Rectal smooth muscle tissue (tissue), 1 donor: Measurements from ENCODE around the gene CCL7.
A peak's percentile ranks its signal among the peaks of the same experiment; 100 is the strongest.

ENCODE experiments used
- H3K27ac ChIP-seq: one replicate; pipeline ENCODE4 v1.7.0; 2013; ENCODE audit warnings: low read depth, low read length, inconsistent platforms
- H3K27me3 ChIP-seq: one replicate; pipeline ENCODE4 v1.7.0; 2013; ENCODE audit warnings: low read length; ENCODE audit not compliant: control insufficient read depth, insufficient read depth
- H3K36me3 ChIP-seq: one replicate; pipeline ENCODE4 v1.7.0; 2013; ENCODE audit warnings: low read length; ENCODE audit not compliant: control insufficient read depth, insufficient read depth
- H3K4me1 ChIP-seq: one replicate; pipeline ENCODE4 v1.7.0; 2013; ENCODE audit warnings: low read length; ENCODE audit not compliant: control insufficient read depth, insufficient read depth
- H3K4me3 ChIP-seq: one replicate; pipeline ENCODE4 v1.7.0; 2013; ENCODE audit warnings: low read length
- H3K9ac ChIP-seq: one replicate; pipeline ENCODE4 v1.7.0; 2013; ENCODE audit warnings: low read length

Gene CCL7

GRCh38 chr17:34249478-34249877 lies 20.5 kb upstream of the CCL7 start:
- H3K4me1 ChIP-seq: peaks cover 57% of the 10 kb centered on the region
- H3K4me3 ChIP-seq: no peak overlapping the region
- H3K9ac ChIP-seq: no peak overlapping the region
- no peaks in the 10 kb centered on the region for H3K36me3 ChIP-seq
- peak overlapping the region; percentile 70 for H3K27ac ChIP-seq
- H3K27me3 ChIP-seq: no peaks in the 10 kb centered on the region

GRCh38 chr17:34251186-34251585 lies 18.8 kb upstream of the CCL7 start:
- no peak overlapping the region for H3K27ac ChIP-seq
- H3K4me1 ChIP-seq: peaks cover 65% of the 10 kb centered on the region
- H3K9ac ChIP-seq: no peak overlapping the region

GRCh38 chr17:34252095-34252443 lies 18.0 kb upstream of the CCL7 start:
- Histone ChIP-seq H3K27me3 (no peaks in the 10 kb centered on the region), H3K9ac (no peak overlapping the region), H3K4me3 (no peak overlapping the region), H3K4me1 (peaks cover 65% of the 10 kb centered on the region), H3K27ac (peak overlapping the region; percentile 81), H3K36me3 (no peaks in the 10 kb centered on the region)

More at GRCh38 chr17:34251186-34251585, 18.8 kb upstream of the CCL7 start:
- H3K36me3 ChIP-seq: no peaks in the 10 kb centered on the region
- no peak overlapping the region for H3K4me3 ChIP-seq
- no peaks in the 10 kb centered on the region for H3K27me3 ChIP-seq

GRCh38 chr17:34252444-34253138 lies 17.4 kb upstream of the CCL7 start:
- Histone ChIP-seq H3K27ac (peak overlapping the region; percentile 81), H3K27me3 (no peaks in the 10 kb centered on the region), H3K4me1 (peaks cover 65% of the 10 kb centered on the region), H3K4me3 (no peak overlapping the region), H3K9ac (no peak overlapping the region), H3K36me3 (no peaks in the 10 kb centered on the region)

- H3K36me3 ChIP-seq: no peaks in the 10 kb centered on the region
- H3K4me3 ChIP-seq: no peak overlapping the region
- no peaks in the 10 kb centered on the region for H3K27me3 ChIP-seq
- no peak overlapping the region for H3K9ac ChIP-seq
- peaks cover 61% of the 10 kb centered on the region for H3K4me1 ChIP-seq
- H3K27ac ChIP-seq: peak overlapping the region; percentile 81
Observed at GRCh38 chr17:34253139-34253525, 16.9 kb upstream of the CCL7 start.

GRCh38 chr17:34254146-34254545 lies 15.9 kb upstream of the CCL7 start:
- Histone ChIP-seq H3K27me3 (no peaks in the 10 kb centered on the region), H3K9ac (no peak overlapping the region), H3K36me3 (no peaks in the 10 kb centered on the region), H3K4me3 (no peak overlapping the region), H3K4me1 (peaks cover 51% of the 10 kb centered on the region), H3K27ac (peak overlapping the region; percentile 81)

- Histone ChIP-seq H3K36me3 (no peaks in the 10 kb centered on the region), H3K9ac (no peak within 1 kb of the TSS), H3K27me3 (no peaks in the 10 kb centered on the region), H3K4me3 (peak within 1 kb of the TSS; percentile 51), H3K27ac (peak within 1 kb of the TSS; percentile 81), H3K4me1 (peaks cover 45% of the 10 kb centered on the region)
Observed at GRCh38 chr17:34254651-34255380, 15.2 kb upstream of the CCL7 start, which contains the start of gene CCL2. CCL2 (plus strand) TSS chr17:34255285; CDS start chr17:34255350, 65 bp downstream.

- Histone ChIP-seq H3K4me1 (peaks cover 44% of the 10 kb centered on the region), H3K36me3 (no peaks in the 10 kb centered on the region), H3K9ac (no peak overlapping the region), H3K4me3 (peak overlapping the region; percentile 51), H3K27me3 (no peaks in the 10 kb centered on the region), H3K27ac (peak overlapping the region; percentile 81)
Observed at GRCh38 chr17:34255381-34255732, 14.7 kb upstream of the CCL7 start.

- Histone ChIP-seq H3K4me3 (peak overlapping the region; percentile 51), H3K27me3 (no peaks in the 10 kb centered on the region), H3K36me3 (no peaks in the 10 kb centered on the region), H3K4me1 (peaks cover 39% of the 10 kb centered on the region), H3K27ac (peak overlapping the region; percentile 81), H3K9ac (no peak overlapping the region)
Observed at GRCh38 chr17:34255841-34256240, 14.2 kb upstream of the CCL7 start.

GRCh38 chr17:34257299-34257985 lies 12.6 kb upstream of the CCL7 start:
- Histone ChIP-seq H3K9ac (no peak overlapping the region), H3K4me1 (peaks cover 28% of the 10 kb centered on the region), H3K36me3 (no peaks in the 10 kb centered on the region), H3K27ac (no peak overlapping the region), H3K4me3 (no peak overlapping the region), H3K27me3 (no peaks in the 10 kb centered on the region)

GRCh38 chr17:34257986-34258326 lies 12.1 kb upstream of the CCL7 start:
- H3K9ac ChIP-seq: no peak overlapping the region
- no peak overlapping the region for H3K4me3 ChIP-seq
- H3K27me3 ChIP-seq: no peaks in the 10 kb centered on the region
- H3K4me1 ChIP-seq: peaks cover 23% of the 10 kb centered on the region
- no peaks in the 10 kb centered on the region for H3K36me3 ChIP-seq
- H3K27ac ChIP-seq: no peak overlapping the region

GRCh38 chr17:34259146-34259545 lies 10.9 kb upstream of the CCL7 start:
- H3K27ac ChIP-seq: no peak overlapping the region
- H3K9ac ChIP-seq: no peak overlapping the region
- no peaks in the 10 kb centered on the region for H3K27me3 ChIP-seq
- peaks cover 11% of the 10 kb centered on the region for H3K4me1 ChIP-seq
- H3K36me3 ChIP-seq: no peaks in the 10 kb centered on the region
- H3K4me3 ChIP-seq: no peak overlapping the region
